RPMI7951 (cell line): ENCODE measurements around the gene SLC22A7. TPM values are rescaled to one million over a fixed set of nuclear protein-coding genes. Genes with fewer than 3 reads are reported as not detected.

Experiments used
- DNase-seq: peaks from one replicate; pipeline ENCODE4 v3.0.0-alpha.2; 2012; ENCODE audit warnings: low read depth
- total RNA-seq: library from RNA; depleted of rRNA; stranded (reverse); fragments of >200 nt; shearing (Covaris generic); gene quantifications from 2 replicates; pipeline ENCODE4 v1.2.3, GENCODE V29; 2014

The SLC22A7 gene
- total RNA-seq, 1 experiment from 2014 or later: not detected

GRCh38 chr6:43283905-43284304 lies 14.2 kb upstream of the SLC22A7 start:
- no peak for DNase-seq

GRCh38 chr6:43284991-43285781 lies 12.9 kb upstream of the SLC22A7 start:
- DNase-seq: no peak

GRCh38 chr6:43285832-43286231 lies 12.2 kb upstream of the SLC22A7 start:
- DNase-seq: no peak

DNA sequence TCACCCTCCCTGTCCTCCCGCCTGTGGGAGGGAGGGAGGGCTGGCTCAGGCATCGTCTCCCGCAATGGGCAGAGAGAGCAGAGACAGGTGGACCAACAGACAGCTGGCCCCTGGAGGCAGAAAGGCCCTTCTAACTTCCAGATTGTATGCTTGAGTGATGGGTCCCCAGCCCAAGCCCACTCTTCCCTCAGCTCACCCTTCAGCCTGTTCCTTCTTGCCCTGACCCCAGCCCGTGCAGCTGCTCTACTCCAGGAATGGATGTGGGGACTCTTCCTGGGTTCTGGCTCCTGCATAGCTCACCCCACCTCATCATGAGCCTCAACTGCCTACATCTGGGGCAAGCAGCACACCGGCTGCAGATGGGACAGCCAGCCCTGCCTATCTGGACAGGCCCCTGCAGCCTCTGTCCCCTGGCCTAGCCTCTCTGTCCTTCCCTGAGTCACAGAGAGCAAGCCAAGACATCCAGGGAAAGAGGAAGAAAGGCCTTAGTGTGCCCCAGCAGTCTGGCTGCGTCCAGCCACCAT lies 11.5 kb upstream of the SLC22A7 start:
- DNase-seq: no peak

GRCh38 chr6:43286980-43287716 lies 10.9 kb upstream of the SLC22A7 start:
- no peak for DNase-seq

DNA sequence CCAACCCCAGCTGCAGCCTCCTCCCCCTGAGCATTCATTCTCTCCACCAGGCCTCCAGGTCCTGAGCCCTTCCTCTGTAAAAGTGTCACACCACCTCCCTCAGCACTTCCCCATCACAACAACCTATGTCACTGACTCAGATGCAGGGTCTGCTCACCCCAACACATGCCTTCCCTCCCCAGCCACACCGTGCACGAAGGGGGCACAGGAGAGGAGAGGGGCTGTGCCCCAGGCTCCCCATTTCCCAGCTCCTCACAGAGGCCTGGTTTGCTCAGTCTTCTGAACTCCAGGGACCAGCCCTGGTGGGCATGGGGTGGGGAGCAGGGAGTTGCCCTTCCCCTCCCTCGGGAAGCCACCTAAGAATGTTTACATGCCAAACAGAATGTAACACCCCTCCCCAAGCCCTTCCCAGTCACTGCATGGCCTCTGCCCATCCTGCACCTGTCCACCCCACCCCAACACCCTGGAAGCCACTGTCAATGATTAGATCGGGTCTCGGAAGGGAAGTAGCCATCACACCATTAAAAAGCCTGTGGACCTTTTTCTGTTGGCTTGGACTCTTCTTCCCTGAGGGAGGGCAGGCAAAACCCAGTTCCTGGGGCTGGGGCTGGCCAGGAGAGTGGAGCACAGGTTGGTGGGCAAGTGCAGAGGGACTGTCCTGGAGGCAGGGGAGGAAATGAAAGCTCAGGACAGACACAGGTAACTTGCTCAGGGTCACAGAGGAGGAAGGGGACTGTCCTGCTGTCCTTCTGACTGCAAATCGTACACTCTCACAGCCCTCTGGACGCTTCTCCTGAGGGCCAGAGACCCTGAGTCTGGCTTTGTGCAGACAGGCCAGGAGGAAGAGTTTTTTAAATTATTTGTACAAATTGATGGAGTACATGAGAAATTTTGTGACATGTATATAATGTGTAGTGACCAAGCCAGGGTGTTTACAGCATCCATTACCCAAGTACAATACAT lies 10.1 kb upstream of the SLC22A7 start:
- no peak for DNase-seq

DNA sequence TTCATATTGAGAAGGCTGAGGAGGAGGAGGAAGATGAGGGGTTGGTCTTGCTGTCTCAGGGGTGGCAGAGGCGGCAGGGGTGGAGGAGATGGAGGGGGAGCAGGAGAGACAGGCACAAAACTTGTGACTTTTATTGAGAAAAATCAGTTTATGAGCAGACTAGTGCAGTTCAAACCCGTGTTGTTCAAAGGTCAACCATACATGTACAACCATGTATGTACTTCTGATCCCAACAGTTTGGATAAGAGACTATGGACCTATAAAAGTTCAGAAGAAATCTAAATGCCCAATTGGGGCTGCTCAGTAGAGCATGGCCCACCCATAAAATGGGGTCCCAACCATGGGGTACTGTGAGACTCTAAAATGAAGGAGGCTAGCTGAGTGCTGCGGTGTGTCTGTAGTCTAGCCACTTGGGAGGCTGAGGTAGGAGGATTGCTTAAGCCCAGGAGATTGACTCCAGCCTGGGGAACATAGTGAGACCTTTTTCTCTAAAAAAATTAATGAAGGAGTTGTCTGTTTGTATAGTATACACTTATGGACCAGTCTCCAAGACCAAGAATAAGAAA lies 7.6 kb upstream of the SLC22A7 start:
- DNase-seq: no peak

- DNase-seq: no peak
These were observed 7.1 kb upstream of the SLC22A7 start for GRCh38 chr6:43290905-43291355.

DNA sequence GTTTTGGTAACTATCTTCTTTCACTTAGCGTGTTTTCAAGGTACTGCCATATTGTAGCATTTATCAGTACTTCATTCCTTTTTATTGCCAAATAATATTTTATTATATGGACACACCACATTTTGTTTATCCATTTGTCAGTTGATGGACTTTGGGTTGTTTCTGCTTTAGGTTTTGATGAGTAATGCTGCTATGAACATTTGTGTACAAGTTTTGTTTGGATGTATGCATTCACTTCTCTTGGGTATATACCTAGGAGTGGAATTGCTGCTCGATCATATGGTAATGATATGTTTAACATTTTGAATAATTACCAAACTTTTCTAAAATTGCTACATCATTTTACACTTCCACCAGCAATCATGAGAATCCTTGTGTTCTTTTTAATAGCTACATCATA lies 6.4 kb upstream of the SLC22A7 start:
- DNase-seq: no peak

DNA sequence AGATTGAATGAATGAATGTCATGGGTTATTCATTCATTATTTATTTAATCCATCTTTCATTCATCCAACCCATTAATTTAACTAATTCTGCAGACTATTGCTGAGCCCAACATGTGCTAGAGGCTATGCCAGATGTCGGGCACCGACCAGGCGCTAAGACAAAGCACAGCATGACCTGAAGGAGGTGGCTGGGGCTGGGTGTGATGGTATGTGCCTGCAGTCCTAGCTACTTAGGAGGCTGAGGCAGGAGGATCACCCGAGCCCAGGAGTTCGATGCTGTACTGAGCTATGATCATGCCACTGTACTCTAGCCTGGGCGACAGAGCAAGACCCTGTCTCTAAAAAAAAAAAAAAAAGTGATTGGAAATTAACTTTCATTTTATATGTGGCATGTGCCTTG lies 5.7 kb upstream of the SLC22A7 start:
- DNase-seq: no peak

DNA sequence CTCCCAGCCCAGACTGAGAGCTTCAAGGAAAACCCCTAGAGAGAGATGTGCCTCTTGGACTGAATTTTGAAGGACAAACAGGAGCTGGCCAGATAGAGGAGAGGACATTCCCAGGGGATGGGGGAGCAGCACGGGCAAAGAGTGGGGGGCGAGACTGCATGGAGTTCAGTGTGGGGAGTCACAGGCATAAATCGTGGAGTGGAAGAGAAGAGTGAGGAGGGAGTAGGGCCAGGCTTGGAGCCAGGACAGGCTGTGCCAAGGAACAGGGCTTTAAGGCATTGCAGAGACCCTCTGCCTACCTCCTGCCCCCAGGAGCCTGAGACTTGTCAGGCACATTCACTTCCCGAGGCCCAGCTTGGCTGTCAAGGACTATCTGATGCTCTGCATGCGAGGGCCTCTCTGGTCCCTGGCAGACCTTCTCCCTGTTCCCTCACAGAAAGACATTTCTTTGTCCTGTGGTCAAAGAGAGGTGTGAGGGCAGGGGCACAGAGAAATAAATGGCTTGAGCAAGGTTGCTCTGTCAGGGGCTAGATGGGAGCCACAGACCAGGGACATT lies 5.2 kb upstream of the SLC22A7 start:
- no peak for DNase-seq

GRCh38 chr6:43293698-43294097 lies 4.4 kb upstream of the SLC22A7 start:
- no peak for DNase-seq

DNA sequence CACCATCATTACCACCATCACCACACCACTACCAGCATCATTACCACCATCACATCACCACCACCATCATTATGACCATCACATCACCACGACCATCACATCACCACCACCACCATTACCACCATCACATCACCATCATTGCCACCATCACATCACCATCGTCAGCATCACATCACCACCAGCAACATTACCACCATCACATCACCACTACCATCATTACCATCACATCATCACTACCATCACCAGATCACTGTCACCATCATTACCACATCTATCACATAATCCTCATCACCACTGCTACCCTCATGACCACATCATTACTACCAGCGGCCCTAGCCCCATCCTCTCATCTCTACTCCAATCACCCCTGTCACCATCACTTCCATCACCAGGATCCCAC lies 3.5 kb upstream of the SLC22A7 start:
- DNase-seq: no peak

DNA sequence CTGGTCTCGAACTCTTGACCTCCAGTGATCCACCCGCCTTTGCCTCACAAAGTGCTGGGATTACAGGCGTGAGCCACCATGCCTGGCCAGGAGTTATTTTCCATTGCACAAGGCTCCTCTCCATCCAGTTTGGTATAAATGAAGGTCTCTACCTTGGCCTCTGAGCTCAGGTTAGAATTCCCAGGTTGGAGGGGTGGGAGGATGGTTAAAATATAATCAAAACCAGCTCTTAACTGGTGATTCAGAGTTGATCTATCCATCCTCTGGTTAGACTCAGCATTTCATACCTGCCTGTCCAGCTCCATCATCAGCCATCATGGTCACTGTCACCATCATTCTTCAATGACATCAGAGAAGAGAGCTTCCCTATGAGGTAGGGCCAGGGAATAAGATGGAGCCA lies 2.6 kb upstream of the SLC22A7 start:
- DNase-seq: no peak

- DNase-seq: no peak
These were observed 1.1 kb upstream of the SLC22A7 start for GRCh38 chr6:43296780-43297497.

GRCh38 chr6:43298565-43299337 lies 691 bp downstream of the SLC22A7 start:
- DNase-seq: no peak

DNA sequence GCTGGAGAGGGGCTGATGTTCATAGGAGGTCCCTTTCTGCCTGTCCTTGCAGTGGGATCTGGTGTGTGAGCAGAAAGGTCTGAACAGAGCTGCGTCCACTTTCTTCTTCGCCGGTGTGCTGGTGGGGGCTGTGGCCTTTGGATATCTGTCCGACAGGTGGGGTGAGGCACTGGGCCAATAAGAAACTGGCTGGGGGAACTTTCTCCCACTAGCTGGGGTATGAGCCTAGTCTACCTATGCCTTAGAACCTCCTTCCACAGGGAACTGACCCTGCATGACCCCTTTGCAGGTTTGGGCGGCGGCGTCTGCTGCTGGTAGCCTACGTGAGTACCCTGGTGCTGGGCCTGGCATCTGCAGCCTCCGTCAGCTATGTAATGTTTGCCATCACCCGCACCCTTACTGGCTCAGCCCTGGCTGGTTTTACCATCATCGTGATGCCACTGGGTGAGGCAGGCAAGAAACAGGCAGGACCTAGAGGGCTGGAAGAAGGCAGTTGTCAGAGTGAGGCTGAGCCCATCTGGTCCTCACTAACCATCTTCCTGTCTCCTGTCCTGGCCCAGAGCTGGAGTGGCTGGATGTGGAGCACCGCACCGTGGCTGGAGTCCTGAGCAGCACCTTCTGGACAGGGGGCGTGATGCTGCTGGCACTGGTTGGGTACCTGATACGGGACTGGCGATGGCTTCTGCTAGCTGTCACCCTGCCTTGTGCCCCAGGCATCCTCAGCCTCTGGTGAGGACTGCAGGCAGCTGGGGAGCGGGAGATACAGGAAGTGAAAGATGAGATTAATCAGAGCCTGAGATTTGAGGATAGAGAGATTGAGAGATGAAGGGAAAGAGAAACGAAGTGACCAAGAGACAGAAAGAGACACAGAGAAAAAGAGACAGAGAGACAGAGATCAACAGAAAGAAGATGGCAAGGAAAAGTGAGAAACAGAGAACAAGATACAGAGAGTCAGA lies 1.6 kb downstream of the SLC22A7 start:
- no peak for DNase-seq

DNA sequence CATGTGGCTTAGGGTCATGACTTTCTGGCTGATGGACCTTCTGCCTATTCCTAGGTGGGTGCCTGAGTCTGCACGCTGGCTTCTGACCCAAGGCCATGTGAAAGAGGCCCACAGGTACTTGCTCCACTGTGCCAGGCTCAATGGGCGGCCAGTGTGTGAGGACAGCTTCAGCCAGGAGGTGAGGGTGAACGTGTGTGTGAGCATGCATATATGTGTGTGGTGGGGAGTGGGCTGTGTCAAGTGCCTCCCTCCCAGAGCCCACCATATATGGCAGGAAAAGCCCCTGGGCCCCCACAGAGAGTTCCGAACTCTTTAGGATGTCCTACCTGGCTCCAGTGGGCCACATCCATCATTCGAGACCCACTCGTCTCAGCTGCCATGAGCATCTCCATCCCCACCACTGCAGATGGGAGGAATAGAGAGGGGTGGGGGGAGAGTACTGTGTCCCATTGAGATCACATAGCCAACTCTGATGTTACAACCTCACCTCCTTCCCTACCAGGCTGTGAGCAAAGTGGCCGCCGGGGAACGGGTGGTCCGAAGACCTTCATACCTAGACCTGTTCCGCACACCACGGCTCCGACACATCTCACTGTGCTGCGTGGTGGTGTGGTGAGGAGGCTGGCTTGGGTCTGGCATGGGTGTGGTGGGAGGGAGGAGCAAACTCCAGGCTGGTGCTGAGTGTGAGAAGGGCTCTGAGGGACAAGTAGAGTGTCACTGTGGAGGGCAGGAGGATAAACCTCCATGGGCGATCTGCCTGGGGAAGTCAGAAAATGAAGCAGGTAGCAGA lies 3.2 kb downstream of the SLC22A7 start:
- no peak for DNase-seq
